ENCODE data around the gene SCTR.
"Not testable (repeated sequence)": the region's sequence is repeated elsewhere in the genome, so short reads cannot be mapped to it uniquely, and the experiment has no call there.

The SCTR gene

GRCh38 chr2:119426396-119426675, 97.9 kb downstream of the SCTR start:
- no peak for DNase-seq

- no peak for DNase-seq
These were observed 98.5 kb downstream of the SCTR start for GRCh38 chr2:119425620-119426395.

- no peak for DNase-seq
These were observed 99.2 kb downstream of the SCTR start for GRCh38 chr2:119425119-119425405.

GRCh38 chr2:119424284-119425118, 99.8 kb downstream of the SCTR start:
- DNase-seq, result no peak

GRCh38 chr2:119423811-119424210, 100.5 kb downstream of the SCTR start:
- no peak for DNase-seq

- no peak for DNase-seq
These were observed 101.2 kb downstream of the SCTR start for GRCh38 chr2:119423108-119423444.

- no peak for DNase-seq
These were observed 101.7 kb downstream of the SCTR start for GRCh38 chr2:119422360-119423107.

GRCh38 chr2:119421741-119422140, 102.5 kb downstream of the SCTR start:
- DNase-seq, result no peak

GRCh38 chr2:119421304-119421703, 103.0 kb downstream of the SCTR start:
- DNase-seq, result no peak

- no peak for DNase-seq
These were observed 104.3 kb downstream of the SCTR start for GRCh38 chr2:119419803-119420508.

GRCh38 chr2:119419065-119419464, 105.2 kb downstream of the SCTR start:
- no peak for DNase-seq

- no peak for DNase-seq
These were observed 106.4 kb downstream of the SCTR start for GRCh38 chr2:119417908-119418307.

GRCh38 chr2:119416299-119416923, 107.9 kb downstream of the SCTR start:
- DNase-seq, result no peak

GRCh38 chr2:119415630-119416029, 108.7 kb downstream of the SCTR start:
- no peak for DNase-seq

- DNase-seq, result no peak
These were observed 109.4 kb downstream of the SCTR start for GRCh38 chr2:119414894-119415293.

GRCh38 chr2:119409506-119409905, 114.8 kb downstream of the SCTR start:
- DNase-seq, result no peak

GRCh38 chr2:119408221-119408619, 116.1 kb downstream of the SCTR start:
- no peak for DNase-seq

GRCh38 chr2:119407430-119408220, 116.7 kb downstream of the SCTR start:
- DNase-seq, result peak; percentile 51

GRCh38 chr2:119405151-119405550, 119.1 kb downstream of the SCTR start:
- no peak for DNase-seq

GRCh38 chr2:119403618-119404017, 120.7 kb downstream of the SCTR start:
- DNase-seq, result not testable (repeated sequence)

- DNase-seq, result no peak
These were observed 121.4 kb downstream of the SCTR start for GRCh38 chr2:119402645-119403560.
